CD4-positive, alpha-beta T cell (primary cell): ENCODE data around the gene FAM187B. TPM values are rescaled to one million over a fixed set of nuclear protein-coding genes. Genes with fewer than 3 reads are reported as not detected.

Experiments
- ATAC-seq: fragments of 200-7000 bp; cut with Tn5 transposase; one replicate; pipeline ENCODE4 v1.10.0; 2022; ENCODE audit warnings: mild to moderate bottlenecking; ENCODE audit not compliant: poor library complexity
- CTCF ChIA-PET: fragments of 350-600 bp; sonication (Branson Sonifier 250); formaldehyde crosslinking; loops from one replicate; lab custom pipeline; 2021; ENCODE audit warnings: antibody characterized with exemption, inconsistent platforms; lab: Charles Lee
- POLR2A ChIA-PET: fragments of 350-600 bp; sonication (Branson Sonifier 250); formaldehyde crosslinking; loops from one replicate; lab custom pipeline; 2021; ENCODE audit warnings: antibody characterized with exemption, inconsistent platforms; lab: Charles Lee
- DNase-seq, 14 experiments: peaks; one replicate each; pipeline ENCODE4 v3.0.0-alpha.2; 2013 to 2020; ENCODE audit warnings: mixed read lengths in 2 of 14
- H3K27ac ChIP-seq, 2 donors: one replicate each; pipeline versions ENCODE4 v1.5.1 to v1.7.0; 2013; ENCODE audit warnings: low read length in 2 of 2, low read depth in 1 of 2, mild to moderate bottlenecking in 1 of 2
- H3K27me3 ChIP-seq, 2 experiments: 1 replicate in 1 of 2; 2 replicates in 1 of 2; pipeline versions ENCODE4 v1.6.1 to v1.7.0; 2013; ENCODE audit warnings: low read length in 2 of 2, control low read depth in 1 of 2, mild to moderate bottlenecking in 1 of 2, moderate library complexity in 1 of 2; ENCODE audit not compliant: insufficient read depth in 2 of 2, control insufficient read depth in 1 of 2
- H3K36me3 ChIP-seq: one replicate; pipeline ENCODE4 v1.6.1; 2013; ENCODE audit warnings: low read length, control low read depth; ENCODE audit not compliant: insufficient read depth
- H3K4me1 ChIP-seq: one replicate; pipeline ENCODE4 v1.6.1; 2013; ENCODE audit warnings: low read length, control low read depth; ENCODE audit not compliant: insufficient read depth
- H3K4me3 ChIP-seq: one replicate; pipeline ENCODE4 v1.5.1; 2013; ENCODE audit warnings: mild to moderate bottlenecking, low read length, moderate library complexity
- H3K9me3 ChIP-seq, 2 experiments: 1 replicate in 1 of 2; 2 replicates in 1 of 2; pipeline versions ENCODE4 v1.6.1 to v1.7.0; 2013; ENCODE audit warnings: low read length in 2 of 2, mild to moderate bottlenecking in 2 of 2, control low read depth in 1 of 2, moderate library complexity in 1 of 2; ENCODE audit not compliant: control insufficient read depth in 1 of 2, insufficient read depth in 1 of 2
- H3K27ac Mint-ChIP-seq: one replicate; pipeline ENCODE4 v1.8.0; 2020; ENCODE audit warnings: mixed read lengths
- H3K27me3 Mint-ChIP-seq: one replicate; pipeline ENCODE4 v1.8.0; 2021; ENCODE audit warnings: mixed read lengths
- H3K36me3 Mint-ChIP-seq: one replicate; pipeline ENCODE4 v1.8.0; 2021; ENCODE audit warnings: low read depth, mixed read lengths
- H3K4me1 Mint-ChIP-seq: one replicate; pipeline ENCODE4 v1.8.0; 2021; ENCODE audit warnings: low read depth, mixed read lengths
- H3K4me3 Mint-ChIP-seq: one replicate; pipeline ENCODE4 v1.8.0; 2020; ENCODE audit warnings: mild to moderate bottlenecking, mixed read lengths
- H3K9me3 Mint-ChIP-seq: one replicate; pipeline ENCODE4 v1.8.0; 2020; ENCODE audit warnings: mixed read lengths
- intact Hi-C, 2 experiments: fragments of 100-400 bp; cut with DNase I in 1 of 2; cut with micrococcal nuclease in 1 of 2; formaldehyde crosslinking; loops; one replicate each; pipeline versions ENCODE4 v1.15.1 to v1.9.0; 2023 to 2025; cut with DNase I, micrococcal nuclease
- total RNA-seq, 174 experiments: library from RNA in 2 of 174; stranded (reverse) in 2 of 174; gene quantifications; one replicate each; pipeline ENCODE4 v1.2.3 and lab custom pipeline; 2021 to 2026
- TF ChIP-seq, protein P1 (sequence below): fragments of 200-600 bp; IDR thresholded peaks from one replicate; pipeline ENCODE4 v1.8.0; 2022; ENCODE audit warnings: antibody characterized with exemption, mild to moderate bottlenecking

FAM187B gene
- total RNA-seq, 2 experiments from 2014 or later = not detected

DNA sequence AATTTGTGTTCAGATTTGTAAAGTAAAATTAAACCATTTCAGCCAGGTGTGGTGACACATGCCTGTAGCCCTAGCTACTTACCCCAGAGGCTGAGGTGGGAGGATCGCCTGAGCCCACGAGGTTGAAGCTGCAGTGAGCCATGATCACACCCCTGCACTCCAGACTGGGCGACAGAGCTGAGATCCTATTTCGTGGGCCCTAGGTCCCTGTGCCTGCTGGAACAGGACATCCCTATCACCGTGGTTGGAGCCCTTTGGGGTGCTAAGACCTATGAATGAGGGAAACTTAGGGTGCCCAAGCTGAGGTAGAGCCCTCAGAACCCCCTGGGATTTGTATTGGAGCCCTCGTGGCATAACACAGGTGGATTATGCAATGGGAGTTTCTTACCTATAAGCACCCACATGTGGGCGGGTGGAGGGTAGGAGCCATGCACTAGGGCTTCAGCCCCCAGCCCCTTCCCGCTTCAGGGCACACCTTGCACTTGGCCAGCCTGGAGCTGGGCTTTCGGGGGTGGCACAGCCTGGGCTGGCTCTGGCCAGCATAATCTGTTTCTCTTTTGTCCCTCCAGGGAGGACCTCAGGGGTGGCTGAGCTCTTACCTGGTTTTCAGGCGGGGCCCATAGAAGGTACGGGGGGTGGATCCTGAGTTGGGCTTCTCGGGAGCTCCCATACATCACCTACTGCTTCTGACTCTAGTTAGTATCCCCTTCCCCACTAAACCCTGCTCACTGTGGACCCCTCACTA is 33.0 kb upstream of the FAM187B start:
- H3K27me3 ChIP-seq = no peaks in the 10 kb centered on the region
- H3K4me1 Mint-ChIP-seq = peaks cover 34% of the 10 kb centered on the region
- peaks cover 12% of the 10 kb centered on the region for H3K36me3 ChIP-seq
- no peak overlapping the region for H3K4me3 Mint-ChIP-seq
- no peak for ATAC-seq
- no peak overlapping the region for H3K4me3 ChIP-seq
- H3K4me1 ChIP-seq = peaks cover 37% of the 10 kb centered on the region
- ChIA-PET POLR2A (interaction anchor here (1.0 to 1.1 kb wide), 2 partner anchors 49 to 50 kb away, joined by 3 read pairs; no protein-coding TSS in a partner anchor), CTCF (no interaction called here)
- TF ChIP-seq, protein P1, sequence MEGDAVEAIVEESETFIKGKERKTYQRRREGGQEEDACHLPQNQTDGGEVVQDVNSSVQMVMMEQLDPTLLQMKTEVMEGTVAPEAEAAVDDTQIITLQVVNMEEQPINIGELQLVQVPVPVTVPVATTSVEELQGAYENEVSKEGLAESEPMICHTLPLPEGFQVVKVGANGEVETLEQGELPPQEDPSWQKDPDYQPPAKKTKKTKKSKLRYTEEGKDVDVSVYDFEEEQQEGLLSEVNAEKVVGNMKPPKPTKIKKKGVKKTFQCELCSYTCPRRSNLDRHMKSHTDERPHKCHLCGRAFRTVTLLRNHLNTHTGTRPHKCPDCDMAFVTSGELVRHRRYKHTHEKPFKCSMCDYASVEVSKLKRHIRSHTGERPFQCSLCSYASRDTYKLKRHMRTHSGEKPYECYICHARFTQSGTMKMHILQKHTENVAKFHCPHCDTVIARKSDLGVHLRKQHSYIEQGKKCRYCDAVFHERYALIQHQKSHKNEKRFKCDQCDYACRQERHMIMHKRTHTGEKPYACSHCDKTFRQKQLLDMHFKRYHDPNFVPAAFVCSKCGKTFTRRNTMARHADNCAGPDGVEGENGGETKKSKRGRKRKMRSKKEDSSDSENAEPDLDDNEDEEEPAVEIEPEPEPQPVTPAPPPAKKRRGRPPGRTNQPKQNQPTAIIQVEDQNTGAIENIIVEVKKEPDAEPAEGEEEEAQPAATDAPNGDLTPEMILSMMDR = no peak
- intact Hi-C loops = loop anchor here (10.0 kb wide), 2 partner anchors 47 to 453 kb away; partner anchors contain the start of gene KMT2B (in 1 of the 2)
- no peaks in the 10 kb centered on the region for H3K9me3 ChIP-seq
- no peaks in the 10 kb centered on the region for H3K9me3 Mint-ChIP-seq
- peak overlapping the region; percentile 27 for H3K27ac Mint-ChIP-seq
- H3K27me3 Mint-ChIP-seq = no peaks in the 10 kb centered on the region
- peak in 1 of 14 experiments; percentile 31 for DNase-seq
- H3K36me3 Mint-ChIP-seq = peaks cover 21% of the 10 kb centered on the region
- H3K27ac ChIP-seq = no peak overlapping the region

- Mint-ChIP-seq H3K4me3 (no peak overlapping the region), H3K27ac (peak overlapping the region; percentile 27), H3K9me3 (no peaks in the 10 kb centered on the region), H3K4me1 (peaks cover 29% of the 10 kb centered on the region), H3K27me3 (no peaks in the 10 kb centered on the region), H3K36me3 (peaks cover 14% of the 10 kb centered on the region)
- DNase-seq = peak in 1 of 14 experiments; percentile 32
- no peak overlapping the region for H3K27ac ChIP-seq
- H3K27me3 ChIP-seq = no peaks in the 10 kb centered on the region
- no peak for ATAC-seq
- ChIA-PET CTCF (interaction anchor here (1.4 kb wide), 1 partner anchor 107 kb away, joined by 4 read pairs; the partner anchor contains the start of gene FXYD5), POLR2A (interaction anchor here (1.0 to 1.1 kb wide), 2 partner anchors 49 to 50 kb away, joined by 3 read pairs; no protein-coding TSS in a partner anchor)
- no peaks in the 10 kb centered on the region for H3K9me3 ChIP-seq
- H3K36me3 ChIP-seq = peaks cover 8% of the 10 kb centered on the region
- intact Hi-C loops = loop anchor here (10.0 kb wide), 2 partner anchors 46 to 454 kb away; partner anchors contain the start of gene KMT2B (in 1 of the 2)
- TF ChIP-seq, protein P1 = no peak
- H3K4me1 ChIP-seq = peaks cover 30% of the 10 kb centered on the region
- H3K4me3 ChIP-seq = no peak overlapping the region
These were observed 32.3 kb upstream of the FAM187B start for GRCh38 chr19:35260694-35261304.

DNA sequence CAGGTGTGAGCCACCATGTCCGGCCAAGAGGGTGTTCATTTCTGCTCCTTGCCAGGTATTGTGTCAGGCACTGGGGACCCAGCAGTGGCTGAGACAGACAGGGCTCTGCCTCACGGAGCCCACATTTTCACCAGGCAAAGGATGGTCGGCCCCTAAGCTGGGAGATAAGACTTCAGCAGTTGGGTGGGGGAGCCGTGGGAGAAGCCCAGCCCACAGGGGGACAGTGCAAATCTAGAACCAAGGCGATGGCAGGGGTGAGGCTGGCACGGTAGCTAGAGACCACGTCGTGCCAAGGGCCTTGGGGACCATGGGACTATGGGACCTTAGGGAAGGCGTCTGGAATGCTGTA is 28.5 kb upstream of the FAM187B start:
- intact Hi-C loops = no loop called here
- DNase-seq = no peak
- Mint-ChIP-seq H3K9me3 (no peaks in the 10 kb centered on the region), H3K36me3 (peaks cover 23% of the 10 kb centered on the region), H3K27me3 (no peaks in the 10 kb centered on the region), H3K27ac (peak overlapping the region; percentile 28), H3K4me1 (peaks cover 17% of the 10 kb centered on the region), H3K4me3 (no peak overlapping the region)
- Histone ChIP-seq H3K9me3 (no peaks in the 10 kb centered on the region), H3K27ac (no peak overlapping the region), H3K27me3 (no peaks in the 10 kb centered on the region), H3K4me3 (no peak overlapping the region), H3K36me3 (peaks cover 19% of the 10 kb centered on the region), H3K4me1 (peaks cover 16% of the 10 kb centered on the region)
- ChIA-PET CTCF (no interaction called here), POLR2A (interaction anchor here (0.8 to 4.0 kb wide), 5 partner anchors 11 to 115 kb away, joined by 3 to 18 read pairs (median 4); partner anchors contain the start of gene USF2)
- no peak for ATAC-seq
- TF ChIP-seq, protein P1 = no peak
